OCI-LY1 (cell line): ENCODE data around the gene PTPN14.

Experiments
- H2AFZ ChIP-seq: fragments of 200-600 bp; sonication (generic), shearing (Covaris generic); 2 replicates; pipeline ENCODE4 v1.6.0; 2014; ENCODE audit warnings: antibody characterized with exemption, mild to moderate bottlenecking, low read length
- H3F3A ChIP-seq: fragments of 200-600 bp; sonication (generic), shearing (Covaris generic); 2 replicates; pipeline ENCODE4 v1.6.0; 2014; ENCODE audit warnings: mild to moderate bottlenecking, antibody characterized with exemption, low read length, moderate library complexity; ENCODE audit not compliant: insufficient read depth
- H3K27ac ChIP-seq: fragments of 200-600 bp; sonication (generic); 2 replicates; pipeline ENCODE4 v1.5.1; 2014; ENCODE audit warnings: low read length, mixed run types, mild to moderate bottlenecking, low read depth; ENCODE audit not compliant: poor library complexity, severe bottlenecking
- H3K27me3 ChIP-seq: fragments of 200-600 bp; sonication (generic); 2 replicates; pipeline ENCODE4 v1.6.0; 2014; ENCODE audit warnings: antibody characterized with exemption, mild to moderate bottlenecking, low read length, moderate library complexity; ENCODE audit not compliant: insufficient read depth
- H3K36me3 ChIP-seq: fragments of 200-600 bp; sonication (generic); 2 replicates; pipeline ENCODE4 v1.6.1; 2014; ENCODE audit warnings: mild to moderate bottlenecking, antibody characterized with exemption, low read length, moderate library complexity, mixed read lengths; ENCODE audit not compliant: insufficient read depth
- H3K4me1 ChIP-seq: fragments of 200-600 bp; sonication (generic); 2 replicates; pipeline ENCODE4 v1.5.1; 2014; ENCODE audit warnings: mild to moderate bottlenecking, low read length, moderate library complexity; ENCODE audit not compliant: insufficient read depth, severe bottlenecking
- H3K4me2 ChIP-seq: fragments of 200-600 bp; sonication (generic), shearing (Covaris generic); 2 replicates; pipeline ENCODE4 v1.6.1; 2014; ENCODE audit warnings: low read length
- H3K4me3 ChIP-seq: fragments of 200-600 bp; sonication (generic); 2 replicates; pipeline ENCODE4 v1.5.1; 2014; ENCODE audit warnings: low read length, low read depth, mild to moderate bottlenecking, mixed read lengths; ENCODE audit not compliant: poor library complexity, severe bottlenecking
- H3K79me2 ChIP-seq: fragments of 200-600 bp; shearing (Covaris generic); 2 replicates; pipeline ENCODE4 v1.6.1; 2016; ENCODE audit warnings: mixed run types, low read length, mixed read lengths; ENCODE audit not compliant: insufficient read depth
- H3K9ac ChIP-seq: fragments of 200-600 bp; sonication (generic), shearing (Covaris generic); 2 replicates; pipeline ENCODE4 v1.6.1; 2014; ENCODE audit warnings: mild to moderate bottlenecking, low read length, mixed read lengths
- H3K9me2 ChIP-seq: fragments of 200-600 bp; sonication (generic), shearing (Covaris generic); 2 replicates; pipeline ENCODE4 v1.6.1; 2014; ENCODE audit warnings: low read depth, mild to moderate bottlenecking, low read length, mixed read lengths
- H3K9me3 ChIP-seq: fragments of 200-600 bp; shearing (Covaris generic); 2 replicates; pipeline ENCODE4 v1.6.1; 2014; ENCODE audit warnings: low read length, mixed read lengths
- H4K20me1 ChIP-seq: fragments of 200-600 bp; sonication (generic), shearing (Covaris generic); 2 replicates; pipeline ENCODE4 v1.6.0; 2016; ENCODE audit warnings: mild to moderate bottlenecking, low read length; ENCODE audit not compliant: insufficient read depth
- EZH2 ChIP-seq: fragments of 200-600 bp; sonication (generic), shearing (Covaris generic); IDR thresholded peaks from 2 replicates; pipeline ENCODE4 v1.8.0; 2017; ENCODE audit warnings: borderline replicate concordance, mixed run types, mild to moderate bottlenecking, antibody characterized with exemption, low read length, moderate library complexity, mixed read lengths
- TF ChIP-seq, protein P1 (sequence below): fragments of 200-600 bp; sonication (generic), shearing (Covaris generic); IDR thresholded peaks from 2 replicates; pipeline ENCODE4 v1.5.1; 2017; ENCODE audit warnings: mild to moderate bottlenecking, antibody characterized with exemption, low read length, moderate library complexity, mixed read lengths

PTPN14 gene

DNA sequence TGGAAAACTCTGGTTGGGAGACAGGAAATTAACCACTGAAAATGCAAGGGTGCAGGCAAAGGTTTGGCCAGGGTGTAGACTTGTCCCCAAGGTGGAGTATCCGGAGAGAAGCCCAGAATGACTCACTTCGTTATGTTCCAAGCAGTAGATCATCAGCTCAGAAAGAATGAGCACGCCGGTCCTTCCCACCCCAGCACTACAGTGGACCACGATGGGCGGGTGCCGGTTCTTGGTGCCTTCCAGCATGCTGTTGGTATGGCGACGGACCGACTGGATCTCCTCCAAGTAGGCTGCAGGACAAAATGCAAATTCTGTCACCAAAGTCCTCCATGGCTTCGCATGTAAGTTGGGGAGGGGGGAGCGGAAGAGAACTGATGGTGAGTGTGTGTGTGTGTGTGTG is 187.0 kb downstream of the PTPN14 start:
- Histone ChIP-seq H3K4me2 (no peak overlapping the region), H3K9me3 (no peaks in the 10 kb centered on the region), H3K27me3 (no peaks in the 10 kb centered on the region), H3K9ac (no peak overlapping the region), H3F3A (no peaks in the 10 kb centered on the region), H3K79me2 (no peaks in the 10 kb centered on the region), H2AFZ (no peak overlapping the region), H3K27ac (no peak overlapping the region), H3K4me1 (no peaks in the 10 kb centered on the region), H3K9me2 (no peaks in the 10 kb centered on the region), H3K36me3 (no peaks in the 10 kb centered on the region), H3K4me3 (no peak overlapping the region), H4K20me1 (no peaks in the 10 kb centered on the region)
- TF ChIP-seq EZH2 = no peak
- TF ChIP-seq, protein P1, sequence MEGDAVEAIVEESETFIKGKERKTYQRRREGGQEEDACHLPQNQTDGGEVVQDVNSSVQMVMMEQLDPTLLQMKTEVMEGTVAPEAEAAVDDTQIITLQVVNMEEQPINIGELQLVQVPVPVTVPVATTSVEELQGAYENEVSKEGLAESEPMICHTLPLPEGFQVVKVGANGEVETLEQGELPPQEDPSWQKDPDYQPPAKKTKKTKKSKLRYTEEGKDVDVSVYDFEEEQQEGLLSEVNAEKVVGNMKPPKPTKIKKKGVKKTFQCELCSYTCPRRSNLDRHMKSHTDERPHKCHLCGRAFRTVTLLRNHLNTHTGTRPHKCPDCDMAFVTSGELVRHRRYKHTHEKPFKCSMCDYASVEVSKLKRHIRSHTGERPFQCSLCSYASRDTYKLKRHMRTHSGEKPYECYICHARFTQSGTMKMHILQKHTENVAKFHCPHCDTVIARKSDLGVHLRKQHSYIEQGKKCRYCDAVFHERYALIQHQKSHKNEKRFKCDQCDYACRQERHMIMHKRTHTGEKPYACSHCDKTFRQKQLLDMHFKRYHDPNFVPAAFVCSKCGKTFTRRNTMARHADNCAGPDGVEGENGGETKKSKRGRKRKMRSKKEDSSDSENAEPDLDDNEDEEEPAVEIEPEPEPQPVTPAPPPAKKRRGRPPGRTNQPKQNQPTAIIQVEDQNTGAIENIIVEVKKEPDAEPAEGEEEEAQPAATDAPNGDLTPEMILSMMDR = no peak

DNA sequence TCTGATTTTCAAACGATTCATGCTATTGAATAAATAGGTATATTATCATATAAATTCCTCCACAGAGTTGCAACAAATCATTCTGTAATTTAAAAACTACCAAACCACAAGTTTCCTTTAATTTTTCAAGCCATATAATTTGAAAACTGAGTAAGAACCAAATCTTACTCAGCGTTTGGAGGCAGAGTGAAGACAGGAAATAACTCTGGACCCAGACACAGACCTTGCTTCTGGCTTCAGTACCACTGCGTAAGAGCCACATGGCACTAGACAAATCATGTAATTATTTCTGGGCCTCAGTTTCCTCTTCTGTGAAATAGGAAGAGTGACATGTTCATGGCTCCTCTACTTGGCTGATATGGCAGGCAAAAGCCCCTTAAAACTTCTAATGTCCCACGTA is 188.0 kb downstream of the PTPN14 start:
- H3K27ac ChIP-seq = no peak overlapping the region
- TF ChIP-seq, protein P1 = no peak
- TF ChIP-seq EZH2 = no peak
- H3K9ac ChIP-seq = no peak overlapping the region
- H2AFZ ChIP-seq = no peak overlapping the region
- no peaks in the 10 kb centered on the region for H3F3A ChIP-seq
- H3K79me2 ChIP-seq = no peaks in the 10 kb centered on the region
- no peaks in the 10 kb centered on the region for H3K9me2 ChIP-seq
- H3K9me3 ChIP-seq = no peaks in the 10 kb centered on the region
- no peaks in the 10 kb centered on the region for H3K27me3 ChIP-seq
- H3K36me3 ChIP-seq = no peaks in the 10 kb centered on the region
- H3K4me1 ChIP-seq = no peaks in the 10 kb centered on the region
- H3K4me2 ChIP-seq = no peak overlapping the region
- H4K20me1 ChIP-seq = no peaks in the 10 kb centered on the region
- no peak overlapping the region for H3K4me3 ChIP-seq

DNA sequence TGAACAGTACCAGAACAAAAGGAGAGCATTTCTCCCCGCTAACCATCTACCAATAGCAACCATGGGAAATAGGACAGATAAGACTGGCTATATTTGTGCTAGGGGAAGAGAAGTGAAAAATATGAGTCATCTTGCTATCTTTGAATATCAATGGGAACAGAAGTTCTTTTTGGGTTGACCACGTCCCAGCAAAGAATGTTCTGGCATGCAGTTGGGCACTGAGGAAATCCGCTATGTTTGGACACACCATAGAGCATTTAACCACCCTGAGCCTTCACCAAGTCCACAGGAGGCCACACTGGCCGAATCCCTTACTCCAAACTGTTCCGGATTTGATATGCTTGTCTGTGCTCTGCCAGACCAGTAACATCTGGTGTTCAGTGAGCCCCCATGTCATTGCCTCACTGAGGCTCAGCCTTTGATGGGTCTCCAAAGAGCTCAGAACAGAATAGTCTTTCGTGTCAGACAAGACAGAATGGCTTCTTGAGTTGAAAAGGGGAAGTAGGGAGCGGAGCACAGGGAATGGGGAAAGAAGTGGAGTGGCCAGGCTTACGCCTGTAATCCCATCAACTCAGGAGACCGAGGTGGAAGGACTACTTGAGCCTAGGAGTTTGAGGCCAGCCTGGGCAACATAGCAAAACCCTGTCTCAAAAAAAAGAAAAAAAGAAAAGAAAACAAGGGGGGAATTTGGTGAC is 189.1 kb downstream of the PTPN14 start:
- Histone ChIP-seq H3K27me3 (no peaks in the 10 kb centered on the region), H3F3A (no peaks in the 10 kb centered on the region), H3K9me2 (no peaks in the 10 kb centered on the region), H3K9ac (no peak overlapping the region), H3K27ac (no peak overlapping the region), H3K4me2 (no peak overlapping the region), H3K36me3 (no peaks in the 10 kb centered on the region), H3K9me3 (no peaks in the 10 kb centered on the region), H3K79me2 (no peaks in the 10 kb centered on the region), H3K4me3 (no peak overlapping the region), H4K20me1 (no peaks in the 10 kb centered on the region), H3K4me1 (no peaks in the 10 kb centered on the region), H2AFZ (no peak overlapping the region)
- TF ChIP-seq, protein P1 = no peak
- no peak for TF ChIP-seq EZH2
